Tibial nerve (tissue), 4 donors: ENCODE measurements around the gene TRAK1.

Source experiments
- EP300 ChIP-seq, 2 donors: sonication (generic); formaldehyde crosslinking; IDR thresholded peaks; one replicate each; pipeline ENCODE4 v1.6.1; 2017; ENCODE audit warnings: antibody characterized with exemption in 2 of 2, mild to moderate bottlenecking in 1 of 2
- POLR2A ChIP-seq, 2 donors: fragments of 450-650 bp; IDR thresholded peaks; one replicate each; pipeline ENCODE4 v1.6.1; 2017; ENCODE audit warnings: antibody characterized with exemption in 2 of 2, mild to moderate bottlenecking in 2 of 2, moderate library complexity in 2 of 2
- TF ChIP-seq, protein P1 (sequence below), 5 experiments: fragments of 200-600 bp in 3 of 5; fragments of 450-650 bp in 2 of 5; sonication (generic) in 3 of 5; IDR thresholded peaks; one replicate each; pipeline ENCODE4 v1.5.1; 2016 to 2019; ENCODE audit warnings: antibody characterized with exemption in 5 of 5, mild to moderate bottlenecking in 3 of 5, moderate library complexity in 2 of 5

DNA sequence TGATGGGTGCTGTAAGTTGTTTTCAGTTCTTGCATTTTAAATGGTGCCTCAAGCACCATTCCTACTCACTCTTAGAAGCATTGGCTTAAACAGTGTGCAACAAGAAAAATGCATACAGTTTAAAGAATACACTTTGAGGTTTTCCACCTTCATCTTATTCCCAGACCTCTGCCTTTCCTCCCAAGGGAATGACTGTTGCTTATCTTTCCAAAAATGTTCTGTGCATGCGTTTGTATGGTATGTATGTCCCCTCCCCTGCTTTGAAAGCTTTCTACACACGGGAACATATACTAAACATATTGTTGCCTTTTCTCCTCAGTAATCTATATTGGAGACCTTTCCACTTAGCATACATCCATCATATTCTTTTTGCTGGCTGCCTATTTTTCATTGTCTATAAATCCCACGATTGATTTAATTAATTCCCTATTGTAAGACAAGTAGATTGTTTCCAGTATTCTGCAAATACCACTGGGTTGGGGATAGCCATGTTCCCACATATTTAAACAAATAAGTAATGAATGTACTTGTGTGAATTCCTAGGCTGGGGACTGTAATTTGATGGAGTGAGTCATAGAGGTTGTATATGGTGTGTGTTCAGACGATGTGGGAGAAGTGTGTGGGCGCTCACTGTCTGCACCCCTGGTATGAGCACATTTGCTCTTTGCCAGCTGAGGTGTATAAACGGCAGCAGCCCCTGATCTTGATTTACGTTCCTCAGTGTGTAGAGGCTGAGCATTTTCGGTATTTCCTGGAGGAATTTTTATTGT is 5.8 kb downstream of the TRAK1 start:
- TF ChIP-seq, protein P1, sequence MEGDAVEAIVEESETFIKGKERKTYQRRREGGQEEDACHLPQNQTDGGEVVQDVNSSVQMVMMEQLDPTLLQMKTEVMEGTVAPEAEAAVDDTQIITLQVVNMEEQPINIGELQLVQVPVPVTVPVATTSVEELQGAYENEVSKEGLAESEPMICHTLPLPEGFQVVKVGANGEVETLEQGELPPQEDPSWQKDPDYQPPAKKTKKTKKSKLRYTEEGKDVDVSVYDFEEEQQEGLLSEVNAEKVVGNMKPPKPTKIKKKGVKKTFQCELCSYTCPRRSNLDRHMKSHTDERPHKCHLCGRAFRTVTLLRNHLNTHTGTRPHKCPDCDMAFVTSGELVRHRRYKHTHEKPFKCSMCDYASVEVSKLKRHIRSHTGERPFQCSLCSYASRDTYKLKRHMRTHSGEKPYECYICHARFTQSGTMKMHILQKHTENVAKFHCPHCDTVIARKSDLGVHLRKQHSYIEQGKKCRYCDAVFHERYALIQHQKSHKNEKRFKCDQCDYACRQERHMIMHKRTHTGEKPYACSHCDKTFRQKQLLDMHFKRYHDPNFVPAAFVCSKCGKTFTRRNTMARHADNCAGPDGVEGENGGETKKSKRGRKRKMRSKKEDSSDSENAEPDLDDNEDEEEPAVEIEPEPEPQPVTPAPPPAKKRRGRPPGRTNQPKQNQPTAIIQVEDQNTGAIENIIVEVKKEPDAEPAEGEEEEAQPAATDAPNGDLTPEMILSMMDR (IDR thresholded peaks at IDR 0.05), result no peak
- TF ChIP-seq EP300 (IDR thresholded peaks at IDR 0.05), result no peak
- no peak for TF ChIP-seq POLR2A (IDR thresholded peaks at IDR 0.05)
